SHP77 (cell line): ENCODE data around the gene OR56B1.
"Not testable (repeated sequence)": the region's sequence is repeated elsewhere in the genome, so short reads cannot be mapped to it uniquely, and the experiment has no call there.

ENCODE experiments used
- DNase-seq, 2 experiments: peaks; one replicate each; lab custom pipeline; 2025; lab: John Stamatoyannopoulos, UW

The OR56B1 gene

GRCh38 chr11:5736396-5736795 is at the start of gene OR56B1:
Gene OR56B1, plus strand, starts transcription at chr11:5736448. Its CDS starts 69 bp downstream, at chr11:5736517.
- DNase-seq, result no peak

- no peak for DNase-seq
Observed at GRCh38 chr11:5688482-5688881, 47.8 kb upstream of the OR56B1 start.

- no peak for DNase-seq
Observed at GRCh38 chr11:5689551-5689983, 46.7 kb upstream of the OR56B1 start, which contains the start of gene TRIM22. Gene TRIM22, plus strand, starts transcription at chr11:5689790. Its CDS starts 6,443 bp downstream, at chr11:5696233.

- DNase-seq, result no peak
Observed at GRCh38 chr11:5690216-5690615, 46.0 kb upstream of the OR56B1 start.

- no peak for DNase-seq
Observed at GRCh38 chr11:5690736-5691135, 45.5 kb upstream of the OR56B1 start.

GRCh38 chr11:5691238-5691963 is 44.8 kb upstream of the OR56B1 start:
- not testable (repeated sequence) for DNase-seq

GRCh38 chr11:5691964-5692361 is 44.3 kb upstream of the OR56B1 start:
- DNase-seq, result no peak

GRCh38 chr11:5694642-5695041 is 41.6 kb upstream of the OR56B1 start:
- DNase-seq, result no peak

- no peak for DNase-seq
Observed at GRCh38 chr11:5695580-5695979, 40.7 kb upstream of the OR56B1 start.

- no peak for DNase-seq
Observed at GRCh38 chr11:5696210-5696609, 40.0 kb upstream of the OR56B1 start.

GRCh38 chr11:5698281-5698680 is 38.0 kb upstream of the OR56B1 start:
- no peak for DNase-seq

GRCh38 chr11:5700421-5701054 is 35.7 kb upstream of the OR56B1 start:
- DNase-seq, result no peak

- DNase-seq, result no peak
Observed at GRCh38 chr11:5701055-5701577, 35.1 kb upstream of the OR56B1 start.

GRCh38 chr11:5703741-5704536 is 32.3 kb upstream of the OR56B1 start:
- no peak for DNase-seq

GRCh38 chr11:5705688-5706087 is 30.6 kb upstream of the OR56B1 start:
- no peak for DNase-seq

- no peak for DNase-seq
Observed at GRCh38 chr11:5712507-5712906, 23.7 kb upstream of the OR56B1 start.

GRCh38 chr11:5713695-5714094 is 22.6 kb upstream of the OR56B1 start:
- no peak for DNase-seq

- DNase-seq, result not testable (repeated sequence)
Observed at GRCh38 chr11:5716518-5716917, 19.7 kb upstream of the OR56B1 start.

GRCh38 chr11:5719703-5720495 is 16.3 kb upstream of the OR56B1 start:
- DNase-seq, result no peak

- no peak for DNase-seq
Observed at GRCh38 chr11:5722622-5723021, 13.6 kb upstream of the OR56B1 start.

- DNase-seq, result no peak
Observed at GRCh38 chr11:5726351-5726750, 9.9 kb upstream of the OR56B1 start.

GRCh38 chr11:5727691-5728090 is 8.6 kb upstream of the OR56B1 start:
- no peak for DNase-seq
